Measurements from ENCODE around the gene ROCK2.
"Not testable (repeated sequence)": the region's sequence is repeated elsewhere in the genome, so short reads cannot be mapped to it uniquely, and the experiment has no call there.

ROCK2 gene

GRCh38 chr2:11166476-11166875 is 178.0 kb downstream of the ROCK2 start:
- DNase-seq, result no peak

GRCh38 chr2:11165046-11165445 is 179.4 kb downstream of the ROCK2 start:
- not testable (repeated sequence) for DNase-seq

- no peak for DNase-seq
These were observed 180.8 kb downstream of the ROCK2 start for GRCh38 chr2:11163439-11164317.

GRCh38 chr2:11161747-11162146 is 182.7 kb downstream of the ROCK2 start:
- DNase-seq, result no peak

- DNase-seq, result no peak
These were observed 183.5 kb downstream of the ROCK2 start for GRCh38 chr2:11160731-11161455.

GRCh38 chr2:11160256-11160655 is 184.2 kb downstream of the ROCK2 start:
- DNase-seq, result no peak

GRCh38 chr2:11159574-11160170 is 184.8 kb downstream of the ROCK2 start:
- DNase-seq, result no peak

- no peak for DNase-seq
These were observed 185.4 kb downstream of the ROCK2 start for GRCh38 chr2:11158916-11159573.

GRCh38 chr2:11157731-11158130 is 186.7 kb downstream of the ROCK2 start:
- DNase-seq, result no peak

GRCh38 chr2:11157296-11157695 is 187.1 kb downstream of the ROCK2 start:
- DNase-seq, result no peak

- no peak for DNase-seq
These were observed 187.9 kb downstream of the ROCK2 start for GRCh38 chr2:11156396-11157075.

- peak; percentile 48 for DNase-seq
These were observed 188.9 kb downstream of the ROCK2 start, which contains the start of gene SLC66A3 for GRCh38 chr2:11155381-11156035. SLC66A3 (plus strand) TSS chr2:11155467; CDS start chr2:11155547, 80 bp downstream.

- DNase-seq, result peak; percentile 65
These were observed 189.5 kb downstream of the ROCK2 start for GRCh38 chr2:11154923-11155380.

GRCh38 chr2:11154016-11154922 is 190.2 kb downstream of the ROCK2 start:
- no peak for DNase-seq

- no peak for DNase-seq
These were observed 191.8 kb downstream of the ROCK2 start for GRCh38 chr2:11152591-11152990.

GRCh38 chr2:11147263-11147662 is 197.2 kb downstream of the ROCK2 start:
- no peak for DNase-seq

GRCh38 chr2:11146076-11146475 is 198.4 kb downstream of the ROCK2 start:
- DNase-seq, result no peak

GRCh38 chr2:11145350-11145749 is 199.1 kb downstream of the ROCK2 start:
- DNase-seq, result no peak

GRCh38 chr2:11144738-11145079 is 199.7 kb downstream of the ROCK2 start:
- no peak for DNase-seq

GRCh38 chr2:11144077-11144737 is 200.2 kb downstream of the ROCK2 start:
- DNase-seq, result no peak
